NCI-H2107 treated with DMSO at 0.1 percent for 48 hours (cell line): ENCODE results near the gene ANKRD6.

Experiments
- DNase-seq: peaks from one replicate; lab custom pipeline; 2025; ENCODE audit not compliant: unreplicated experiment; lab: John Stamatoyannopoulos, UW

ANKRD6 gene

GRCh38 chr6:89412071-89413005, 20.6 kb upstream of the ANKRD6 start, which contains the start of gene RRAGD:
Gene RRAGD, minus strand, starts transcription at chr6:89412273. Its CDS starts 280 bp downstream, at chr6:89411993.
- DNase-seq, result no peak

GRCh38 chr6:89413006-89413400, 19.9 kb upstream of the ANKRD6 start:
- no peak for DNase-seq

GRCh38 chr6:89414215-89414614, 18.7 kb upstream of the ANKRD6 start:
- no peak for DNase-seq

- DNase-seq, result no peak
These were observed 17.8 kb upstream of the ANKRD6 start for GRCh38 chr6:89415185-89415584.

- no peak for DNase-seq
These were observed 16.2 kb upstream of the ANKRD6 start for GRCh38 chr6:89416796-89417195.

GRCh38 chr6:89430201-89430962, 2.6 kb upstream of the ANKRD6 start:
- peak; percentile 44 for DNase-seq

GRCh38 chr6:89433252-89434149, 549 bp downstream of the ANKRD6 start:
- peak; percentile 30 for DNase-seq

- no peak for DNase-seq
These were observed 1.2 kb downstream of the ANKRD6 start for GRCh38 chr6:89434150-89434499.

- DNase-seq, result peak; percentile 24
These were observed 2.0 kb downstream of the ANKRD6 start for GRCh38 chr6:89434954-89435353.

- DNase-seq, result peak; percentile 71
These were observed 3.3 kb downstream of the ANKRD6 start for GRCh38 chr6:89436226-89436625.

- no peak for DNase-seq
These were observed 5.3 kb downstream of the ANKRD6 start for GRCh38 chr6:89438248-89438647.

GRCh38 chr6:89439014-89439413, 6.1 kb downstream of the ANKRD6 start:
- DNase-seq, result no peak

GRCh38 chr6:89440200-89440599, 7.2 kb downstream of the ANKRD6 start:
- no peak for DNase-seq

- no peak for DNase-seq
These were observed 10.7 kb downstream of the ANKRD6 start for GRCh38 chr6:89443658-89444057.

- DNase-seq, result no peak
These were observed 16.2 kb downstream of the ANKRD6 start for GRCh38 chr6:89449193-89449592.

GRCh38 chr6:89452281-89452680, 19.3 kb downstream of the ANKRD6 start:
- DNase-seq, result peak; percentile 65

- no peak for DNase-seq
These were observed 21.3 kb downstream of the ANKRD6 start for GRCh38 chr6:89454300-89454699.

GRCh38 chr6:89458704-89459103, 25.8 kb downstream of the ANKRD6 start:
- no peak for DNase-seq

- no peak for DNase-seq
These were observed 26.5 kb downstream of the ANKRD6 start for GRCh38 chr6:89459501-89459900.

- DNase-seq, result no peak
These were observed 27.8 kb downstream of the ANKRD6 start for GRCh38 chr6:89460713-89461112.

- DNase-seq, result no peak
These were observed 29.6 kb downstream of the ANKRD6 start for GRCh38 chr6:89462503-89462902.
